ENCODE data around the gene BMP5. TPM values are rescaled to one million over a fixed set of nuclear protein-coding genes. Genes with fewer than 3 reads are reported as not detected.

The BMP5 gene
- total and polyA plus RNA-seq, 2 of the 13 experiments (the other 11 are each of a cell fraction or from before 2014, with no cell fraction given): not detected

DNA sequence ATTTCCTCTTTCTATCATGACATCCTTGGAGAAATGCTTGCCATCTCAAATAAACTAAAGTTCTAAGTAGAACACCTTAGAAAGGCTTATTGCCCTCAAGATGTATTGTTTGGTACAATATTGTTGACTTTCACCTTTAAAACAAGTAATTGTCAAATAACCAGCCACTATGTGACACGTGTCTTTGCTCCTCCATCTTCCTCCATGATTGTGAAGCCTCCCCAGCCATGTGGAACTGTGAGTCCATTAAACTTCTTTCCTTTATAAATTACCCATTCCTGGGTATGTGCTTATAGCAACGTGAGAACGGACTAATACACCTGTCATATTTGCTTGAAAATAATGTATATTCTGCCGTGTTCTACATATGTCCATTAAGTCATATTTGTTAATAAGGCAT, 126.5 kb downstream of the BMP5 start:
- POLR2A ChIA-PET: no interaction called here
- WGBS (ENCODE audit: low lambda C conversion rate): 0% methylated on average over 4 of the region's 4 CpGs
- H3K27ac ChIP-seq (ENCODE audit: extremely low read length, insufficient read depth, low read length): no peak overlapping the region
- H4K20me1 ChIP-seq (ENCODE audit: insufficient read depth, low read length): no peaks in the 10 kb centered on the region
- DNase-seq (ENCODE audit: low spot score): no peak
- H3K79me2 ChIP-seq (ENCODE audit: insufficient read depth, low read length): no peaks in the 10 kb centered on the region
- no peaks in the 10 kb centered on the region for H3K36me3 ChIP-seq (replicated peaks in 1 of 2; ENCODE audit: control insufficient read depth in 1 of 2, insufficient read depth in 2 of 2, low read length in 2 of 2)
- no peak overlapping the region for H3K4me3 ChIP-seq (replicated peaks in 1 of 3; ENCODE audit: insufficient read depth in 1 of 3, low read depth in 2 of 3, low read length in 3 of 3)
- ATAC-seq: no peak
- H2AFZ ChIP-seq (ENCODE audit: low read length): no peak overlapping the region
- no peak overlapping the region for H3K9ac ChIP-seq (ENCODE audit: insufficient read depth, low read depth, low read length)
- intact Hi-C loops (cut with micrococcal nuclease; ENCODE audit: unreplicated experiment): no loop called here
- no TSS peak for BruUV-seq (replicated peaks)
- H3K27me3 ChIP-seq (ENCODE audit: control insufficient read depth in 1 of 2, insufficient read depth in 2 of 2, low read length in 2 of 2): no peaks in the 10 kb centered on the region
- TF ChIP-seq NPAS2 (CRISPR knock-in tag; IDR thresholded peaks at IDR 0.05; ENCODE audit: borderline replicate concordance): no peak
- TF ChIP-seq, protein P1, sequence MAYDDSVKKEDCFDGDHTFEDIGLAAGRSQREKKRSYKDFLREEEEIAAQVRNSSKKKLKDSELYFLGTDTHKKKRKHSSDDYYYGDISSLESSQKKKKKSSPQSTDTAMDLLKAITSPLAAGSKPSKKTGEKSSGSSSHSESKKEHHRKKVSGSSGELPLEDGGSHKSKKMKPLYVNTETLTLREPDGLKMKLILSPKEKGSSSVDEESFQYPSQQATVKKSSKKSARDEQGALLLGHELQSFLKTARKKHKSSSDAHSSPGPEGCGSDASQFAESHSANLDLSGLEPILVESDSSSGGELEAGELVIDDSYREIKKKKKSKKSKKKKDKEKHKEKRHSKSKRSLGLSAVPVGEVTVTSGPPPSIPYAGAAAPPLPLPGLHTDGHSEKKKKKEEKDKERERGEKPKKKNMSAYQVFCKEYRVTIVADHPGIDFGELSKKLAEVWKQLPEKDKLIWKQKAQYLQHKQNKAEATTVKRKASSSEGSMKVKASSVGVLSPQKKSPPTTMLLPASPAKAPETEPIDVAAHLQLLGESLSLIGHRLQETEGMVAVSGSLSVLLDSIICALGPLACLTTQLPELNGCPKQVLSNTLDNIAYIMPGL (CRISPR knock-in tag; IDR thresholded peaks at IDR 0.05; ENCODE audit: borderline replicate concordance in 1 of 2, low read depth in 1 of 2): no peak
- TF ChIP-seq ZMYM4 (CRISPR knock-in tag; IDR thresholded peaks at IDR 0.05): no peak
- TF ChIP-seq HNF4G (IDR thresholded peaks at IDR 0.05; ENCODE audit: borderline replicate concordance, low read depth, low read length): no peak
- no peak for TF ChIP-seq HNF4G (CRISPR knock-in tag; IDR thresholded peaks at IDR 0.05; ENCODE audit: borderline replicate concordance, low read depth)
- TF ChIP-seq MNT (IDR thresholded peaks at IDR 0.05): peak; percentile 90
- TF ChIP-seq ZMYM2 (CRISPR knock-in tag; IDR thresholded peaks at IDR 0.05): no peak
- H3K9me3 ChIP-seq (ENCODE audit: low read length): no peaks in the 10 kb centered on the region
- FAIRE-seq: no peak
- no peak overlapping the region for H3K4me2 ChIP-seq (ENCODE audit: low read depth, low read length)
- CTCF ChIA-PET (ENCODE audit: low intra/inter-chr PET ratio, low total read pairs): no interaction called here
- in situ Hi-C loops (cut with HindIII; ENCODE audit: extremely low pct_ligation_motif_present, low pct_unique_long_range_greater_than_20kb): no loop called here
- H3K4me1 ChIP-seq (ENCODE audit: insufficient read depth, low read length): no peaks in the 10 kb centered on the region
